Measurements from ENCODE around the gene NUDT3.

DNA sequence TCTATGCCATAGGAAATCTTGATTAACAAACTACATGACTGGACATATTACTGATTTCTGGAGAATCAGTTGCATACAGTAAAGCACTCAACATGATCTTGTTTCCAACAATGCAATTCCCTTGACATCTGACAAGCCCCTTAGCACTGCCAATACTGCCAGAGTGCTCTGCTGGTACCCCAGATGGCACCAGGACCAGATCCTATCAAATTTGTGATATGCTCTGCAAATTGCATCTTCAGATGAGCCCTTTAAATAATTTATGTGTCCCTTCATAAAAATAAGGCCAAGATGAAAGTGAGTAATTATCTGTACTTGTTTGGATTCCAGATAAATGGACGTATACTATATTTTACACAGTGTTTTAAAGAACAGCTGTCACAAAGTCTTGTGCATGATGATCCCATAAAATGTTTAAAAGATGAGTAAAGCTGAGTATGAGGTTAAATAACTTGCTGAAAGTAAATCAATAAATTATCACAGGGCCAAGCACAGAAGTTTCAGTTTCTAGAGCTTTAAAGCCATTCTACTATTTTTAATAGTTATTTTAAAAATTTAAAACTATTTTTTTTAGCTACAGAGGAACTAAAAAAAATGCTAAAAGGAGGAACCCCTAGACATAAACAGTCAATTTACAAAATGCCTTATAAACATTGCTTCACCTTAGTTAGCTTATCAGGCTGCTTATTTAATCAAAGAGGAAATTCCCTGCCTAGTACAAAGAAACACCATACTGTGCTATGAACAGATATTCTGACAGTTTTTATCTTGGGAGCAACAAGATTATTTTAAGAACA, 42.1 kb downstream of the NUDT3 start:
- no peak for TF ChIP-seq BHLHE40 (IDR thresholded peaks at IDR 0.05; ENCODE audit: borderline replicate concordance)
- TF ChIP-seq SP1 (IDR thresholded peaks at IDR 0.05): no peak
- TF ChIP-seq FOXA1 (IDR thresholded peaks at IDR 0.05): no peak
- no peak for TF ChIP-seq FOXM1 (IDR thresholded peaks at IDR 0.05; ENCODE audit: borderline replicate concordance)
- TF ChIP-seq FOXK2 (IDR thresholded peaks at IDR 0.05): no peak
- no peak for TF ChIP-seq CTBP1 (IDR thresholded peaks at IDR 0.05; ENCODE audit: borderline replicate concordance)
- TF ChIP-seq TARDBP (IDR thresholded peaks at IDR 0.05): no peak

Data from HEK293T (cell line).